A673 (cell line): Measurements from ENCODE around the gene GAPDH. TPM values are rescaled to one million over a fixed set of nuclear protein-coding genes. Genes with fewer than 3 reads are reported as not detected.
"Not testable (repeated sequence)": the region's sequence is repeated elsewhere in the genome, so short reads cannot be mapped to it uniquely, and the experiment has no call there.

Source experiments
- BruUV-seq: library from RNA; stranded (reverse); fragments of 400-500 nt; replicated peaks from 2 replicates; lab custom pipeline; 2021; lab: Mats Ljungman, UMichigan
- CTCF ChIA-PET: fragments of 300-600 bp; sonication (Branson Sonifier 250); formaldehyde crosslinking; loops from one replicate; lab custom pipeline; 2022; ENCODE audit warnings: antibody characterized with exemption; lab: Charles Lee
- POLR2A ChIA-PET: fragments of 300-600 bp; sonication (Branson Sonifier 250); formaldehyde crosslinking; loops from one replicate; lab custom pipeline; 2022; ENCODE audit warnings: antibody characterized with exemption; ENCODE audit not compliant: low non-redundant PET; lab: Charles Lee
- DNase-seq: peaks from one replicate; pipeline ENCODE4 v3.0.0-alpha.2; 2015; ENCODE audit warnings: low spot score
- H3K27ac ChIP-seq: fragments of 200-600 bp; sonication (generic); 2 replicates; pipeline ENCODE4 v1.5.1; 2016; ENCODE audit warnings: mixed run types, low read depth, mild to moderate bottlenecking, mixed read lengths, antibody characterized with exemption, low read length; ENCODE audit not compliant: poor library complexity, severe bottlenecking
- H3K27me3 ChIP-seq: fragments of 200-600 bp; sonication (generic); replicated peaks from 2 replicates; pipeline ENCODE4 v1.6.1; 2017; ENCODE audit warnings: mixed run types, low read depth, mild to moderate bottlenecking, mixed read lengths, antibody characterized with exemption, low read length; ENCODE audit not compliant: insufficient read depth, poor library complexity
- H3K36me3 ChIP-seq: fragments of 200-600 bp; sonication (generic); 2 replicates; pipeline ENCODE4 v1.6.1; 2016; ENCODE audit warnings: mixed run types, mild to moderate bottlenecking, mixed read lengths, antibody characterized with exemption, low read length; ENCODE audit not compliant: insufficient read depth, poor library complexity, severe bottlenecking
- H3K4me1 ChIP-seq: fragments of 200-600 bp; sonication (generic); 2 replicates; pipeline ENCODE4 v1.6.1; 2017; ENCODE audit warnings: mixed run types, mild to moderate bottlenecking, mixed read lengths, antibody characterized with exemption, low read length; ENCODE audit not compliant: insufficient read depth, poor library complexity, severe bottlenecking
- H3K4me3 ChIP-seq: fragments of 200-600 bp; sonication (generic); 2 replicates; pipeline ENCODE4 v1.5.1; 2016; ENCODE audit warnings: low read depth, mixed run types, mild to moderate bottlenecking, mixed read lengths, low read length; ENCODE audit not compliant: poor library complexity, severe bottlenecking
- H3K9me3 ChIP-seq: fragments of 200-600 bp; sonication (generic); 2 replicates; pipeline ENCODE4 v1.6.1; 2016; ENCODE audit warnings: mixed run types, low read depth, mild to moderate bottlenecking, mixed read lengths, antibody characterized with exemption, low read length; ENCODE audit not compliant: poor library complexity, severe bottlenecking
- EZH2 ChIP-seq: fragments of 200-600 bp; sonication (generic); IDR thresholded peaks from 2 replicates; pipeline ENCODE4 v1.6.1; 2017; ENCODE audit warnings: borderline replicate concordance, low read depth, mild to moderate bottlenecking, mixed read lengths, antibody characterized with exemption, low read length; ENCODE audit not compliant: poor library complexity, severe bottlenecking
- intact Hi-C: fragments of 100-400 bp; cut with micrococcal nuclease; formaldehyde crosslinking; loops from one replicate; pipeline ENCODE4 v1.10.0; 2022; ENCODE audit not compliant: unreplicated experiment
- total RNA-seq: library from RNA; stranded (reverse); gene quantifications from 2 replicates; pipeline ENCODE4 v1.2.3, GENCODE V29; 2021
- TF ChIP-seq, protein P1 (sequence below): fragments of 300-800, 200-600 bp; sonication (generic); conservative IDR thresholded peaks from 2 replicates; pipeline ENCODE4 v1.5.1; 2017; ENCODE audit warnings: low read depth, mild to moderate bottlenecking, antibody characterized with exemption, low read length, moderate library complexity, mixed read lengths

GAPDH gene
- total RNA-seq, 1 experiment from 2014 or later: 5,657 TPM

DNA sequence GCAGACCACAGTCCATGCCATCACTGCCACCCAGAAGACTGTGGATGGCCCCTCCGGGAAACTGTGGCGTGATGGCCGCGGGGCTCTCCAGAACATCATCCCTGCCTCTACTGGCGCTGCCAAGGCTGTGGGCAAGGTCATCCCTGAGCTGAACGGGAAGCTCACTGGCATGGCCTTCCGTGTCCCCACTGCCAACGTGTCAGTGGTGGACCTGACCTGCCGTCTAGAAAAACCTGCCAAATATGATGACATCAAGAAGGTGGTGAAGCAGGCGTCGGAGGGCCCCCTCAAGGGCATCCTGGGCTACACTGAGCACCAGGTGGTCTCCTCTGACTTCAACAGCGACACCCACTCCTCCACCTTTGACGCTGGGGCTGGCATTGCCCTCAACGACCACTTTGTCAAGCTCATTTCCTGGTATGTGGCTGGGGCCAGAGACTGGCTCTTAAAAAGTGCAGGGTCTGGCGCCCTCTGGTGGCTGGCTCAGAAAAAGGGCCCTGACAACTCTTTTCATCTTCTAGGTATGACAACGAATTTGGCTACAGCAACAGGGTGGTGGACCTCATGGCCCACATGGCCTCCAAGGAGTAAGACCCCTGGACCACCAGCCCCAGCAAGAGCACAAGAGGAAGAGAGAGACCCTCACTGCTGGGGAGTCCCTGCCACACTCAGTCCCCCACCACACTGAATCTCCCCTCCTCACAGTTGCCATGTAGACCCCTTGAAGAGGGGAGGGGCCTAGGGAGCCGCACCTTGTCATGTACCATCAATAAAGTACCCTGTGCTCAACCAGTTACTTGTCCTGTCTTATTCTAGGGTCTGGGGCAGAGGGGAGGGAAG lies 3.5 kb downstream of the GAPDH start:
- ChIA-PET POLR2A (interaction anchor here (0.9 kb wide), 1 partner anchor 314 kb away, joined by 5 read pairs; no protein-coding TSS in a partner anchor), CTCF (interaction anchor here (0.5 to 1.2 kb wide), 12 partner anchors 18 to 534 kb away, joined by 3 to 6 read pairs (median 3); partner anchors contain the start of genes MRPL51, NOP2 and VAMP1)
- peak overlapping the region; percentile 84 for H3K4me3 ChIP-seq
- H3K9me3 ChIP-seq, H3K27me3 ChIP-seq: not testable (repeated sequence)
- intact Hi-C loops: loop anchor here (2.0 to 5.0 kb wide), 2 partner anchors 115 to 215 kb away; no protein-coding TSS in a partner anchor
- peaks cover 51% of the 10 kb centered on the region for H3K36me3 ChIP-seq
- peak; percentile 91 for DNase-seq
- peak overlapping the region; percentile 41 for H3K27ac ChIP-seq
- BruUV-seq: TSS peak; percentile 78
- TF ChIP-seq, protein P1, sequence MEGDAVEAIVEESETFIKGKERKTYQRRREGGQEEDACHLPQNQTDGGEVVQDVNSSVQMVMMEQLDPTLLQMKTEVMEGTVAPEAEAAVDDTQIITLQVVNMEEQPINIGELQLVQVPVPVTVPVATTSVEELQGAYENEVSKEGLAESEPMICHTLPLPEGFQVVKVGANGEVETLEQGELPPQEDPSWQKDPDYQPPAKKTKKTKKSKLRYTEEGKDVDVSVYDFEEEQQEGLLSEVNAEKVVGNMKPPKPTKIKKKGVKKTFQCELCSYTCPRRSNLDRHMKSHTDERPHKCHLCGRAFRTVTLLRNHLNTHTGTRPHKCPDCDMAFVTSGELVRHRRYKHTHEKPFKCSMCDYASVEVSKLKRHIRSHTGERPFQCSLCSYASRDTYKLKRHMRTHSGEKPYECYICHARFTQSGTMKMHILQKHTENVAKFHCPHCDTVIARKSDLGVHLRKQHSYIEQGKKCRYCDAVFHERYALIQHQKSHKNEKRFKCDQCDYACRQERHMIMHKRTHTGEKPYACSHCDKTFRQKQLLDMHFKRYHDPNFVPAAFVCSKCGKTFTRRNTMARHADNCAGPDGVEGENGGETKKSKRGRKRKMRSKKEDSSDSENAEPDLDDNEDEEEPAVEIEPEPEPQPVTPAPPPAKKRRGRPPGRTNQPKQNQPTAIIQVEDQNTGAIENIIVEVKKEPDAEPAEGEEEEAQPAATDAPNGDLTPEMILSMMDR: peak; percentile 79
- H3K4me1 ChIP-seq: peaks cover 49% of the 10 kb centered on the region

DNA sequence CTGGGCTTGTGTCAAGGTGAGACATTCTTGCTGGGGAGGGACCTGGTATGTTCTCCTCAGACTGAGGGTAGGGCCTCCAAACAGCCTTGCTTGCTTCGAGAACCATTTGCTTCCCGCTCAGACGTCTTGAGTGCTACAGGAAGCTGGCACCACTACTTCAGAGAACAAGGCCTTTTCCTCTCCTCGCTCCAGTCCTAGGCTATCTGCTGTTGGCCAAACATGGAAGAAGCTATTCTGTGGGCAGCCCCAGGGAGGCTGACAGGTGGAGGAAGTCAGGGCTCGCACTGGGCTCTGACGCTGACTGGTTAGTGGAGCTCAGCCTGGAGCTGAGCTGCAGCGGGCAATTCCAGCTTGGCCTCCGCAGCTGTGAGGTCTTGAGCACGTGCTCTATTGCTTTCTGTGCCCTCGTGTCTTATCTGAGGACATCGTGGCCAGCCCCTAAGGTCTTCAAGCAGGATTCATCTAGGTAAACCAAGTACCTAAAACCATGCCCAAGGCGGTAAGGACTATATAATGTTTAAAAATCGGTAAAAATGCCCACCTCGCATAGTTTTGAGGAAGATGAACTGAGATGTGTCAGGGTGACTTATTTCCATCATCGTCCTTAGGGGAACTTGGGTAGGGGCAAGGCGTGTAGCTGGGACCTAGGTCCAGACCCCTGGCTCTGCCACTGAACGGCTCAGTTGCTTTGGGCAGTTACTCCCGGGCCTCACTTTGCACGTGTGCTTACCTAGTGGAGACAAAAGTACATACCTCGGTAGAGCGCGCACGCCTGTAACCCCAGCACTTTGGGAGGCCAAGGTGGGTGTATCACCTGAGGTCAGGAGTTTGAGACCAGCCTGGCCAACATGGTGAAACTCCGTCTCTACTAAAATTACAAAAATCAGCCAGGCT lies 4.3 kb downstream of the GAPDH start:
- Histone ChIP-seq H3K4me3 (no peak overlapping the region), H3K9me3 (no peaks in the 10 kb centered on the region), H3K27ac (peak overlapping the region; percentile 41), H3K27me3 (no peaks in the 10 kb centered on the region), H3K4me1 (peaks cover 40% of the 10 kb centered on the region), H3K36me3 (peaks cover 51% of the 10 kb centered on the region)
- no peak for TF ChIP-seq EZH2
- TF ChIP-seq, protein P1: no peak
- no TSS peak for BruUV-seq
- intact Hi-C loops: loop anchor here (2.0 to 5.0 kb wide), 2 partner anchors 116 to 216 kb away; no protein-coding TSS in a partner anchor
- ChIA-PET POLR2A (interaction anchor here (0.6 to 0.9 kb wide), 3 partner anchors 214 to 313 kb away, joined by 3 to 5 read pairs (median 3); no protein-coding TSS in a partner anchor), CTCF (interaction anchor here (0.6 to 1.2 kb wide), 6 partner anchors 68 to 533 kb away, joined by 3 to 5 read pairs (median 4); partner anchors contain the start of gene VAMP1)
- DNase-seq: peak; percentile 47

DNA sequence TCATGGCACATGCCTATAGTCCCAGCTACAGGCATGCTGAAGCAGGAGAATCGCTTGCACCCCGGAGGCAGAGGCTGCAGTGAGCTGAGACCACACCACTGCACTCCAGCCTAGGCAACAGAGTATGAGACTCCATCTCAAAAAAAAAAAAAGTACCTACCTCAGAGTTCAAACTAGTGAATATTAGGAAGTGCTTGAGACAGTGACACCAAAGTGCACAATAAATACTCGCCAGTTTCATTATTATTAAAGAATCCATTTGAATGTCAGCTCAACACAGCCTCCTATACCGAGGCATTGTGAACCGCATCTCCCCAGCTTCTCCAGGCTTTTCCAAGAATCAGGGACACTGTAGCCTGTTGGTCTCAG lies 5.0 kb downstream of the GAPDH start:
- H3K9me3 ChIP-seq: no peaks in the 10 kb centered on the region
- peaks cover 51% of the 10 kb centered on the region for H3K36me3 ChIP-seq
- intact Hi-C loops: loop anchor here (2.0 to 5.0 kb wide), 2 partner anchors 116 to 217 kb away; no protein-coding TSS in a partner anchor
- ChIA-PET CTCF (interaction anchor here (0.9 to 1.9 kb wide), 3 partner anchors 14 to 213 kb away, joined by 3 to 6 read pairs (median 3); no protein-coding TSS in a partner anchor), POLR2A (interaction anchor here (0.5 to 0.7 kb wide), 3 partner anchors 14 to 228 kb away, joined by 3 read pairs; no protein-coding TSS in a partner anchor)
- peak overlapping the region; percentile 50 for H3K27ac ChIP-seq
- H3K4me3 ChIP-seq: no peak overlapping the region
- peaks cover 39% of the 10 kb centered on the region for H3K4me1 ChIP-seq
- no peak for DNase-seq
- no peaks in the 10 kb centered on the region for H3K27me3 ChIP-seq
- BruUV-seq: no TSS peak
- TF ChIP-seq, protein P1: no peak
- no peak for TF ChIP-seq EZH2
